GM12891 (cell line): ENCODE data around the gene CACNA2D2.

Source experiments
- DNase-seq: peaks from one replicate; pipeline ENCODE4 v3.0.0; 2011; ENCODE audit warnings: low spot score; ENCODE audit not compliant: insufficient read length
- FAIRE-seq: peaks from 2 replicates; lab custom pipeline; 2011; peaks lifted over from hg19 to GRCh38; lab: Jason Lieb, UNC
- PAX5 ChIP-seq: IDR thresholded peaks from 2 replicates; pipeline ENCODE4 v1.6.1; 2011; ENCODE audit warnings: low read length, moderate library complexity, mild to moderate bottlenecking; ENCODE audit not compliant: insufficient read depth, severe bottlenecking
- POLR2A ChIP-seq: IDR thresholded peaks from 2 replicates; pipeline ENCODE4 v1.6.1; 2011; ENCODE audit warnings: low read depth, low read length, control low read depth
- POLR2AphosphoS5 ChIP-seq: IDR thresholded peaks from 2 replicates; pipeline ENCODE4 v1.6.1; 2011; ENCODE audit warnings: low read depth, low read length, control low read depth
- POU2F2 ChIP-seq: IDR thresholded peaks from 2 replicates; pipeline ENCODE4 v1.6.1; 2011; ENCODE audit warnings: low read depth, mild to moderate bottlenecking, control low read depth, low read length, moderate library complexity
- SPI1 ChIP-seq: IDR thresholded peaks from 2 replicates; pipeline ENCODE4 v1.6.1; 2011; ENCODE audit warnings: low read depth, low read length, control low read depth
- TAF1 ChIP-seq: IDR thresholded peaks from 2 replicates; pipeline ENCODE4 v1.6.1; 2011; ENCODE audit warnings: low read depth, low read length, control low read depth

CACNA2D2 gene

DNA sequence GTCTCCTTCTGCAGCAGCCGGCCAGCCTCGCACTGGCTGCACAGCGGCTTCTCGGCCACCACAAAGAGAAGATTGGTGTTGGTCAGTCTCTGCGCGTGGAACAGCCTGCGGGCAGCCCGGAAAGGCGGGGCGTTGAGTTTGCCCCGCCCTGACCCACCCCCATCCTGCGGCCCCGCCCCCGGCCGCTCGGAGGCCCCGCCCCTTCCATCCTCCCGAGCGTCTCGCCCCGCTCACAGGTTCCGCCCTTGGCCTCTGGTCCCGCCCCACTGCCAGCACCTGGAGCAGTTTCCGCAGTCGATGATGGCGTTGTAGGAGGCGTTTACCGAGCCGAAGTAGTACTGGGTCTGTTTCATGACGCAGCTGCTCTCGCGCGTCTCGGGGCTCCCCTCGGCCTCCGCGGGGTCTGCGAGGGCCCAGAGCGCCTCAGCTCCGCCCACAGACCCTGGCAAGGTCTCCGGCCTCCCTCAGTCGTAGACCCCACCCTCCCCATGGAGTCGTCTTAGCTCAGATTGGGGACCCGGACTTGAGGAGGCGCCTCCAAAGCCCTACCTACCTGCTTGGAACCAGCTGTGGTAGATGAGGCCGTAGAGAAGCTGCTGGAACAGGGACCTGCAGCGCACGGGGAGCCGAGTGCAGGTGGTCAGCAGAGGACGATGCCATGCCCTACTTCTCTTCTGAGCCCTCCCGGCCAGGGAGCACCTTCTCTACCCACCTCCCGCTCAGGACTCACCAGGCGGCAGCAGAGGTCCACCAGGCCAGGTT, 138.2 kb downstream of the CACNA2D2 start:
- peak; percentile 90 for FAIRE-seq
- peak; percentile 96 for DNase-seq
- TF ChIP-seq POLR2AphosphoS5: no peak

DNA sequence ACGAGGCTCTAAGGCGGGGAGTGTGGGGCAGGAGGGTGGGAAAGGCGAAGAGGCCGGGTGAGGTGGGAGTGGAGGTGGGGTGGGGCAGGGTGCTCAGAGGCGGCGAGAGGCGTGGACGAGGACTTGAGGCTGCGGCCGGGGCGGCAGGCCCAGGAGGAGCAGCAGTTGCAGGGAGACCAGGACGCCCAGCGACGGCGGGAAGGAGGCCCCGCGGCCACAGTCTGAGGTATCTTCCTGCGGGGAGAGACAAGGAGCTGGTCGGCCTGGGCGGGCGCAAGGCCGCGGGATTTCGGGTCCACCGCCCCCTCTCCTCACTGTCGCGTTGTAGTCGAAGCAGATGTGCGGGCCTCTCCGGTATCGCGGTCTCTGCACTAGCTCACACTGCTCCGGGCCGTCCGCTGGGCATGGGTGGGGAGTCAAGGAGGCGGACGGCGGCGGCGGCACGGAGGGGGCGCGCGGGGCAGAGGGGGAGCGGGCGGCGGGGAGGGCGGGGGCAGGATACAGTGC, 138.8 kb downstream of the CACNA2D2 start:
- DNase-seq (no peak), FAIRE-seq (no peak)
- TF ChIP-seq POLR2A: no peak
- no peak for TF ChIP-seq POU2F2
- TF ChIP-seq SPI1: no peak
- no peak for TF ChIP-seq POLR2AphosphoS5
- no peak for TF ChIP-seq PAX5
- no peak for TF ChIP-seq TAF1

DNA sequence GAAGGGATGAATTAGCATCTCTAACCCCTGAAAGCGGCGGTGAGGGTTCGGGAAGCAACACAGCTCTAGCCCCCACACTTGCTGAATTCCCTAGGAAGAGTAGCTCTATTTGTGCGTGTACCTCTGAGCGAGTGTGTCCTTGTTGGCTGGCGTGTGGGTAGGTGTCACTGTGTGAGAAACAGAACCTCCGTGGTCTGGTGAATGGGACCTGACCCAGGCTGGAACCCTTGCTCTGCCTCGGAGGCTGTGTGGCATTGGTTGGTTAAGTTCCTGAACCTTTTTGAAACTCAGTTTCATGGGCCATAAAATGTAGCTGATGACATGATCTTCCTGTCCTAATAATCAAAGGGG, 143.7 kb downstream of the CACNA2D2 start:
- FAIRE-seq (no peak), DNase-seq (no peak)
- TF ChIP-seq POLR2AphosphoS5 (no peak), SPI1 (no peak), POU2F2 (no peak), TAF1 (no peak), POLR2A (no peak), PAX5 (no peak)

DNA sequence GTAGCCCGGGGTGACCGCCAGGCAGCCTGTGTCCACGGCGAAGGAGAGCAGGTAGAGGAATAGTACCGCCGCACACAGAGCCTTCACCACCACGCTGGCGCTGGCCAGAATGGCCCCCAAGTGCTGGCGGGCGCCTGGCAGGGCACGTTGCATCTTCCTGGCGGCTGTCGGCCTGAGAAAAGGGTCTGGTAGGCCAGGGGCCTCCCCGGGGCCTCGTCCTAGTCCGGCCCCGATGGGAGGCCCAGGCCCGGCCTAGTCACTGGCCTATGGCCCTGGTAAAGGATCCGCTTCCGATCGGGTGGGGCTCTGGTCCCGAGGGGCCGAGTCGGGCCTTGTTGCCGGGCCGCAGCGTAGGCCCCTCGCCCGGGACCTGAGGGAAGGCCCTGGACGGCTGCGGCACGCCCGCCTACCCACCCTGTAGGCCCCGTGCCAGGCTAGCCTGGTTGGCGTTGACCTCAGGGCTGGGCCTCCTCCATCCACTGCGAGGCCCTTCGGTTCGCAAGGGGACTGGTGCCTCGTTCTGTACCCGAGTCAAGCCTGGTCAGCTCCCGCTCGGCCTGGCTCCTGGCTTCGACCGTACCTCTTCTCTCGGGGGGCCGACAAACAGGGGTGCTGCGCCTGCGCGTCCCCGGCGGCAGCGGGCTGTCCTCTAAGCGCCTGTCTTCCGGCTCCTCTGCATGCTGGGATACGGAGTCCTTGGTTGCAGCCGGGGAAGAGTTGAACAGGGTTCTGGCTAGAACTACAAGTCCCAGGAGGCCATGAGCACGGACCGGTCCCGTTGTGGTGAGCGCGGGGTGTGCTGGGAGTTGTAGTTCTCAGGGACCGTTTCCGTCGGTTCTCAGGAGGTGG, 144.3 kb downstream of the CACNA2D2 start, which contains the start of gene TMEM115:
TMEM115 (minus strand) TSS at position 611 of the 849 bp plus-strand sequence; CDS start at position 153, 458 bp downstream.
- FAIRE-seq: peak; percentile 99
- peak; percentile 44 for TF ChIP-seq POU2F2
- TF ChIP-seq TAF1: no peak; the same call in 1 of the 2 replicates
- TF ChIP-seq PAX5: peak; percentile 64
- TF ChIP-seq POLR2AphosphoS5: peak; percentile 75
- no peak for TF ChIP-seq SPI1
- TF ChIP-seq POLR2A: peak; percentile 65; the same call in 1 of the 2 replicates
- peak; percentile 99 for DNase-seq

DNA sequence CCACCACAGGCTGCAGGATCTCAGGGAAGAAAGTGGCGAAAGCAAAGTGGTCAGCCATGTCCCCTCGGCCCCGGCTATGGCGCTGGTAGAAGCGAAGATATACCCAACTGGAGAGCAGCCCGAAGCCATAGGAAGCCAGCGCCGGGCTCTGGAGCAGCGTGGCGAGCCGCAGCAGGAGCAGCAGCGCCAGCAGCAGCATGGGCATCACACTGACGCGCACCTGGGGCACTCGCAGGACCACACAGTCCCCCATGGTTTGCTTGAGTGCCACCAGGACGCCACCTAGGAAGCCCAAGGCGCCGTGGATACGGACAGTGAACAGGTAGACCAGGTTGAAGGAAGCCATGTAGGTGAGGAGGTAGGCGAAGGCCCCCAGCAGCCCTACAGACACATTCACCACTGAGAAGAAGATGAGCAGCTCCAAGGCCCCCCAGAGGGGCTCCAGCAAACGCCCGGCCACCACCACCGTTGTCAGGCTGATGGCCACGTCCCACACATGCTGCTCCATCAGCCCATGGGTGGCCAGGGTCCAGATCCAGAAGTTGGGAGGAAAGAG, 145.0 kb downstream of the CACNA2D2 start:
- DNase-seq (no peak), FAIRE-seq (no peak)
- TF ChIP-seq TAF1 (no peak), SPI1 (no peak), POU2F2 (no peak), POLR2A (no peak), POLR2AphosphoS5 (no peak), PAX5 (no peak)

DNA sequence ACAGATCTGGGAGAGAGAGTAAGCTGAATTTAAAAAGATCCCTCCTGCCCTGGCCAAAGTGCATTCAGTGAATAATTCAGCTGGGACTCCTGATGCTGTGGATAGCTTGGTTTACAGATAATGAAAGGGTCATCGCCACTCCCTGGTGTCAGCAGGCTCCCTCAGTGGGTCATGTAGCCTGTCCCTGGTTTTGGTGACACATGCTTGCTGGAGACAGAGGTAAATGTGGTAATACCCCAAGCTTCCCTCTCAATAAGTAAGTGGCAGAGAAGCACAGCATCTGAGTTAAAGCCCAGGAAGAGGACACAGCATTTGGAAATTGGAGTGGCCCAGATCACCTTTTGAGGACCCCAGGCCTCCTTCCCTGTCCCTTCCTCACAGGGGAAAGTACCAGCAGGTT, 146.0 kb downstream of the CACNA2D2 start:
- TF ChIP-seq POLR2AphosphoS5: no peak
- no peak for TF ChIP-seq POU2F2
- TF ChIP-seq POLR2A: no peak
- TF ChIP-seq TAF1: no peak
- no peak for TF ChIP-seq PAX5
- no peak for TF ChIP-seq SPI1
- FAIRE-seq (no peak), DNase-seq (no peak)

DNA sequence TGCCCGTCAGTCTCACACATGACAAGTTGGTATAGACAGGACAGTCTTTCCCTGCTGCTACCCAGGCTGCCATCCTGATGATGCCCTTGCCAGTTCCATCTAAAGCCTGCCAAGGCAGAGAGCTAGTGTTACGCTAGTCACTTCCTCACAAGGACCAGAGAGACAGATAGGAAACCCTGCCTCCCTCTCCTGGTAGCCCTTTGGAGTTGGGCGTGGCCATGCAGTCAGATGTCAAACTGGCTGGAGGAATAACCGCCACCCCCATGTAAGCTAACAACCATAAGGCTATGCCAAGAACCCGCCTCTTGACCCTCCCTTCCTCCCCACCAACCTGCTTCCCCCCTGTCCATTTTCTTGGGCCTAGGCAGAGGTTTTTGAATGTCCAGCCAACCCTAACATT, 146.9 kb downstream of the CACNA2D2 start:
- DNase-seq: no peak
- no peak for TF ChIP-seq POLR2AphosphoS5
- no peak for FAIRE-seq

DNA sequence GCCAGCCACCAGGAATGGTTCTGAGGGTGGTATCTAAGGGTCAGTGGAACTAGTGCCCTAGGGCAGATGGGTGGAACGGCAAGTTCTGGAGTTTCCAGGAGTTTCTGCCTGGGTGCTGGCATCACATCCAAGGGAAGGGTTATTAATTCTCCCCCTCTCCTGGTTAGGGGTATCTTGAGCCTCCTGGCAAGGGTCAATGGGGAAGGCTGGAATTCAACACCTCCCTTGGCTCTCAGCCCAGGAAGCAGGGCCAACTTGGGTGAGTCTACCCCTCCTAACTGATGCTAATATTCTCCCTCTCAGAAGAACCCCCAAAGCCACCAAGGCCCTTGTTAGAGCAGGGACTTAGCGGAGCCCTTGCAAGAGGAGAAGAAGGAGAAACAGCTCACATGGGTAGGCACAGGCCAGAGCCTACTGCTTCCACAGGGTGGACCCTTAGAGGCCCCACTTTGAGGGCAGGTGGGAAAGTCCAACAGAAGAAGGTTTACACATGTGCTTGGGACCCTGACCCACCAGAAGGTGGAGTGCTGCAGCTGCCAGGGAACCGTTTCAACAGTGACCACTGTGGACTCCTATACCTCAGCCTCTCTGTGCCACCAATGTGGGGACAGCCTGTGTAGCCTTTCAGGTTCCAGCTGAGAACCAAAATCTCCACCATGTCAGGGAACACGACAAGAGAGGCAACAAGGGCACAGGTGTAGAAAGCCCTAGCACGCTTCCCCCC, 147.4 kb downstream of the CACNA2D2 start:
- FAIRE-seq (no peak), DNase-seq (no peak)
- no peak for TF ChIP-seq TAF1
- TF ChIP-seq POU2F2: no peak
- no peak for TF ChIP-seq POLR2AphosphoS5
- no peak for TF ChIP-seq PAX5
- no peak for TF ChIP-seq SPI1
- no peak for TF ChIP-seq POLR2A

DNA sequence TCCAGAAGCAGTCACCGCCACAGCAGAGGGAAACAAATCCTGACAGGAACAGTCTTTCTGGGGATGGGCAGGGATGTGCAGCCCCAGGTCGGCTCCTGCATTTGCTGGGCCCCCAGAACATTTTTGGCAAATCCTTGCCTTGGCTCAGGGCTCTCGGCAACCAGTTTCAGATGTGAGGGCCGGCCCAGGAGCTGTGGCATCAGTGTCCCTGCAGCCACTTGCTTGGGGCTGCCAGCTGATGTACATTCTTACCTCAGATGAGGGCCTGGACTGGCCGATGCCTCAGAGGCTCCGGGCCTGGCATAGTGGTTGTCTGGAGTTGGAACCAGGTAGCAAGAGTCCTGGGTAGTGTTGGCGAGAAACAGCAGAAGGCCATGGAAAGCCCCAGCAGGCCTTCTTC, 148.6 kb downstream of the CACNA2D2 start:
- no peak for DNase-seq
- no peak for FAIRE-seq
- TF ChIP-seq TAF1 (no peak), POLR2A (no peak), POLR2AphosphoS5 (no peak), SPI1 (no peak), POU2F2 (no peak), PAX5 (no peak)
